GM19025 (cell line): ENCODE results near the gene PROM2.

ENCODE experiments used
- ATAC-seq: cut with Tn5 transposase; IDR thresholded peaks from one replicate; pipeline ENCODE4 v1.9.1; 2021; ENCODE audit warnings: mild to moderate bottlenecking, low read depth, moderate library complexity; ENCODE audit not compliant: unreplicated experiment

PROM2 gene

GRCh38 chr2:95334916-95335641 is 60.8 kb downstream of the PROM2 start:
- no peak for ATAC-seq

GRCh38 chr2:95336406-95336805 is 62.2 kb downstream of the PROM2 start:
- ATAC-seq = no peak

GRCh38 chr2:95337829-95338228 is 63.6 kb downstream of the PROM2 start:
- no peak for ATAC-seq
